ENCODE measurements around the gene FAM13A. TPM values are rescaled to one million over a fixed set of nuclear protein-coding genes. Genes with fewer than 3 reads are reported as not detected.

The FAM13A gene
- total and polyA plus RNA-seq, 10 of the 15 experiments (the other 5 are each of a cell fraction or from before 2014, with no cell fraction given) = 0.05 to 1.8 (median 0.27) TPM; not detected in 1

DNA sequence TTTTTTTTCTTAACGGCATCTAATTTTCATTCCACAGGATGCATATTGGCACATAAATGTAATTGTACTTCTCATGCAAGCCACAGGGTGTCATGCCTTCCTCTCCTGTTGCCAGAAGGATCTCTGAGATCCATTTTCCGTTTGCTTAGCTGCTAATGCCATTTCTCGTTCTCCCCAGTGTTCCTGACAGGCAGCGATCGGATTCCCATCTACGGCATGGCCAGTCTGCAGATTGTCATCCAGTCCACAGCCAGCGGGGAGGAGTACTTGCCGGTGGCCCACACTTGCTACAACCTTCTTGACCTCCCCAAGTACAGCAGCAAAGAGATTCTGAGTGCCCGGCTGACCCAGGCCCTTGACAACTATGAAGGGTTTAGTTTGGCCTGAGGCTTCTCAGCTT, 350.4 kb downstream of the FAM13A start:
- ChIA-PET RAD21 (ENCODE audit: unreplicated experiment) (no interaction called here), POLR2A (no interaction called here), SMC1A (ENCODE audit: uncharacterized antibody, unreplicated experiment) (interaction anchor here (0.8 kb wide), 1 partner anchor 1835 kb away, joined by 4 read pairs; no protein-coding TSS in a partner anchor), CTCF (interaction anchor here (0.7 to 1.8 kb wide), 4 partner anchors 33 to 316 kb away, joined by 3 to 8 read pairs (median 3); no protein-coding TSS in a partner anchor)
- TF ChIP-seq RAD21 (IDR thresholded peaks at IDR 0.05; ENCODE audit: insufficient read depth, low read depth, low read length) = peak; percentile 23; the same call in 1 of the 2 replicates
- TF ChIP-seq, protein P1, sequence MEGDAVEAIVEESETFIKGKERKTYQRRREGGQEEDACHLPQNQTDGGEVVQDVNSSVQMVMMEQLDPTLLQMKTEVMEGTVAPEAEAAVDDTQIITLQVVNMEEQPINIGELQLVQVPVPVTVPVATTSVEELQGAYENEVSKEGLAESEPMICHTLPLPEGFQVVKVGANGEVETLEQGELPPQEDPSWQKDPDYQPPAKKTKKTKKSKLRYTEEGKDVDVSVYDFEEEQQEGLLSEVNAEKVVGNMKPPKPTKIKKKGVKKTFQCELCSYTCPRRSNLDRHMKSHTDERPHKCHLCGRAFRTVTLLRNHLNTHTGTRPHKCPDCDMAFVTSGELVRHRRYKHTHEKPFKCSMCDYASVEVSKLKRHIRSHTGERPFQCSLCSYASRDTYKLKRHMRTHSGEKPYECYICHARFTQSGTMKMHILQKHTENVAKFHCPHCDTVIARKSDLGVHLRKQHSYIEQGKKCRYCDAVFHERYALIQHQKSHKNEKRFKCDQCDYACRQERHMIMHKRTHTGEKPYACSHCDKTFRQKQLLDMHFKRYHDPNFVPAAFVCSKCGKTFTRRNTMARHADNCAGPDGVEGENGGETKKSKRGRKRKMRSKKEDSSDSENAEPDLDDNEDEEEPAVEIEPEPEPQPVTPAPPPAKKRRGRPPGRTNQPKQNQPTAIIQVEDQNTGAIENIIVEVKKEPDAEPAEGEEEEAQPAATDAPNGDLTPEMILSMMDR (IDR thresholded peaks at IDR 0.05 in 2 of 3, conservative IDR thresholded peaks at IDR 0.05 in 1 of 3; ENCODE audit: control insufficient read depth in 2 of 3, extremely low read depth in 1 of 3, insufficient read depth in 1 of 3, low read depth in 3 of 3, low read length in 3 of 3) = peak in 2 of 3 experiments; percentile 12 to 17; a peak in 1 of 6 replicates
- TF ChIP-seq, protein P2, sequence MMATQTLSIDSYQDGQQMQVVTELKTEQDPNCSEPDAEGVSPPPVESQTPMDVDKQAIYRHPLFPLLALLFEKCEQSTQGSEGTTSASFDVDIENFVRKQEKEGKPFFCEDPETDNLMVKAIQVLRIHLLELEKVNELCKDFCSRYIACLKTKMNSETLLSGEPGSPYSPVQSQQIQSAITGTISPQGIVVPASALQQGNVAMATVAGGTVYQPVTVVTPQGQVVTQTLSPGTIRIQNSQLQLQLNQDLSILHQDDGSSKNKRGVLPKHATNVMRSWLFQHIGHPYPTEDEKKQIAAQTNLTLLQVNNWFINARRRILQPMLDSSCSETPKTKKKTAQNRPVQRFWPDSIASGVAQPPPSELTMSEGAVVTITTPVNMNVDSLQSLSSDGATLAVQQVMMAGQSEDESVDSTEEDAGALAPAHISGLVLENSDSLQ (IDR thresholded peaks at IDR 0.05) = no peak
- 87% methylated on average over 9 of the region's 9 CpGs for WGBS (ENCODE audit: insufficient coverage, insufficient replicate concordance, low lambda C conversion rate, missing lambda C conversion rate)
- Histone ChIP-seq H4K20me1 (ENCODE audit: control insufficient read depth, insufficient read depth) (no peaks in the 10 kb centered on the region), H3K4me3 (no peak overlapping the region), H2AFZ (ENCODE audit: control insufficient read depth, low read depth, low read length) (no peak overlapping the region), H3K36me3 (ENCODE audit: control insufficient read depth in 2 of 2, insufficient read depth in 2 of 2, low read length in 1 of 2) (no peaks in the 10 kb centered on the region), H3K9me3 (replicated peaks; ENCODE audit: control insufficient read depth, insufficient read depth, low read length) (no peaks in the 10 kb centered on the region), H3K4me2 (ENCODE audit: control insufficient read depth, insufficient read depth) (no peak overlapping the region), H3K9ac (ENCODE audit: control insufficient read depth, insufficient read depth, low read length) (no peak overlapping the region), H3K79me2 (ENCODE audit: control insufficient read depth, insufficient read depth, low read length) (no peaks in the 10 kb centered on the region), H3K27me3 (replicated peaks in 1 of 2; ENCODE audit: control insufficient read depth in 2 of 2, insufficient read depth in 2 of 2, low read length in 1 of 2) (no peaks in the 10 kb centered on the region), H3K27ac (ENCODE audit: control insufficient read depth, insufficient read depth) (no peak overlapping the region), H3K4me1 (ENCODE audit: control insufficient read depth, insufficient read depth, low read length) (no peaks in the 10 kb centered on the region)
- intact Hi-C loops (cut with micrococcal nuclease; ENCODE audit: unreplicated experiment) (no loop called here), in situ Hi-C loops (cut with MboI) (no loop called here)
- ATAC-seq (no peak), DNase-seq (ENCODE audit: low read depth, low spot score) (no peak), FAIRE-seq (no peak)
- no TSS peak for BruUV-seq (replicated peaks)

Data from GM12878 (cell line).